HFF-Myc (cell line): Measurements from ENCODE around the gene BRAF.

ENCODE experiments used
- DNase-seq: peaks from one replicate; pipeline ENCODE4 v3.0.0-alpha.2; 2011; ENCODE audit warnings: low read depth; ENCODE audit errors: extremely low read depth
- H3K4me3 ChIP-seq: replicated peaks from 2 replicates; pipeline ENCODE4 v1.5.1; 2011; ENCODE audit warnings: low read depth, mild to moderate bottlenecking, control low read depth, low read length
- CTCF ChIP-seq: IDR thresholded peaks from 2 replicates; pipeline ENCODE4 v1.5.1; 2012; ENCODE audit warnings: mild to moderate bottlenecking, low read depth, low read length, control low read depth; ENCODE audit errors: missing control alignments

Gene BRAF

GRCh38 chr7:140926021-140926817 is 1.5 kb upstream of the BRAF start:
- no peak overlapping the region for H3K4me3 ChIP-seq
- DNase-seq: no peak
- TF ChIP-seq CTCF: no peak

- peak overlapping the region; percentile 90 for H3K4me3 ChIP-seq
- peak; percentile 45 for TF ChIP-seq CTCF
- DNase-seq: peak; percentile 37
These were observed 509 bp downstream of the BRAF start for GRCh38 chr7:140924019-140924820.

- DNase-seq: no peak
- no peak for TF ChIP-seq CTCF
- H3K4me3 ChIP-seq: peak overlapping the region; percentile 90
These were observed 1.2 kb downstream of the BRAF start for GRCh38 chr7:140923358-140924006.

GRCh38 chr7:140922741-140923345 is 1.9 kb downstream of the BRAF start:
- H3K4me3 ChIP-seq: peak overlapping the region; percentile 90; the same call in 1 of the 2 replicates
- no peak for TF ChIP-seq CTCF
- DNase-seq: no peak

- no peak for DNase-seq
- no peak overlapping the region for H3K4me3 ChIP-seq
- no peak for TF ChIP-seq CTCF
These were observed 4.0 kb downstream of the BRAF start for GRCh38 chr7:140920745-140921144.

- no peak overlapping the region for H3K4me3 ChIP-seq
- TF ChIP-seq CTCF: no peak
- DNase-seq: no peak
These were observed 6.5 kb downstream of the BRAF start for GRCh38 chr7:140918236-140918635.
